Measurements from ENCODE around the gene IFRD2.

DNA sequence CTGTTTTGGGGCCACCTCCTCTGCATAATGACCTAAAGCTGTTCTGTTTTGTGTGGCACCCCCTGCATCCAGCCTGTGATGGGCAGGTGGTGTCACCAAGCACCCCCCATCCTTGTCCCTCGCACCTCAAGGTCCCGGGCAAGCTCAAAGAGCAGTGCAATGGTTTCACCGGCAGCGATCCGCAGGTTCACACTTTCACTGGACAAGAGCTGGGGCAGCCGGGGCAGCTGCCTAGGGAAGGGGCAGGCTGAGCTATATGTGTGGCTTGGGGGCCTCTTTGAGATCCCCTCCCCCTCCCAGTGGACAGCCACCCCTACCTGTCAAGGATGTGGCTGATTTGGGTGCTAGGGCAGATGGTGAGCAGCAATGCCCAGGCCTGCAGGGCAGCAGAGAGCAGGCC is 3.1 kb downstream of the IFRD2 start:
- TF ChIP-seq, protein P1, sequence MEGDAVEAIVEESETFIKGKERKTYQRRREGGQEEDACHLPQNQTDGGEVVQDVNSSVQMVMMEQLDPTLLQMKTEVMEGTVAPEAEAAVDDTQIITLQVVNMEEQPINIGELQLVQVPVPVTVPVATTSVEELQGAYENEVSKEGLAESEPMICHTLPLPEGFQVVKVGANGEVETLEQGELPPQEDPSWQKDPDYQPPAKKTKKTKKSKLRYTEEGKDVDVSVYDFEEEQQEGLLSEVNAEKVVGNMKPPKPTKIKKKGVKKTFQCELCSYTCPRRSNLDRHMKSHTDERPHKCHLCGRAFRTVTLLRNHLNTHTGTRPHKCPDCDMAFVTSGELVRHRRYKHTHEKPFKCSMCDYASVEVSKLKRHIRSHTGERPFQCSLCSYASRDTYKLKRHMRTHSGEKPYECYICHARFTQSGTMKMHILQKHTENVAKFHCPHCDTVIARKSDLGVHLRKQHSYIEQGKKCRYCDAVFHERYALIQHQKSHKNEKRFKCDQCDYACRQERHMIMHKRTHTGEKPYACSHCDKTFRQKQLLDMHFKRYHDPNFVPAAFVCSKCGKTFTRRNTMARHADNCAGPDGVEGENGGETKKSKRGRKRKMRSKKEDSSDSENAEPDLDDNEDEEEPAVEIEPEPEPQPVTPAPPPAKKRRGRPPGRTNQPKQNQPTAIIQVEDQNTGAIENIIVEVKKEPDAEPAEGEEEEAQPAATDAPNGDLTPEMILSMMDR (IDR thresholded peaks at IDR 0.05 in 8 of 11, conservative IDR thresholded peaks at IDR 0.05 in 3 of 11): no peak
- TF ChIP-seq POLR2AphosphoS5 (IDR thresholded peaks at IDR 0.05): no peak

Measured in spleen (tissue), 7 donors.